ENCODE data around the gene ZNF280D.

The ZNF280D gene

DNA sequence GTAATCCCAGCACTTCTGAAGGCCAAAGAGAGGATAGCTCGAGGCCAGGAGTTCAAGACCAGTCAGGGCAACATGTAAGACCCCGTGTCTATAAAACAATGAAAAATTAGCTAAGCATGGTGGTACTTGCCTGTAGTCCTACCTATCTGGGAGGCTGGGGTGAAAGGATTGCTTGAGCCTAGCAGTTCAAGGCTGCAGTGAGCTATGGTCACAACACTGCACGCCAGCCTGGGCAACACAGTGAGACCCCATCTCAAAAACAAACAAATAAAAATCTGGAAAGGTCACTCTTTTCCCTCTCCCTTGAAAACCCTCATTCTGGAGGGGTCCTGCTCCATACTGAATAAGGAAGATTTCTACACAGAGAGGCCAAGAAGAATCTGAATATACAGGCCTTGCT lies 43.5 kb upstream of the ZNF280D start:
- DNase-seq (ENCODE audit: low read depth): no peak
- H3K4me3 ChIP-seq (ENCODE audit: low read depth, low read length): no peak overlapping the region

DNA sequence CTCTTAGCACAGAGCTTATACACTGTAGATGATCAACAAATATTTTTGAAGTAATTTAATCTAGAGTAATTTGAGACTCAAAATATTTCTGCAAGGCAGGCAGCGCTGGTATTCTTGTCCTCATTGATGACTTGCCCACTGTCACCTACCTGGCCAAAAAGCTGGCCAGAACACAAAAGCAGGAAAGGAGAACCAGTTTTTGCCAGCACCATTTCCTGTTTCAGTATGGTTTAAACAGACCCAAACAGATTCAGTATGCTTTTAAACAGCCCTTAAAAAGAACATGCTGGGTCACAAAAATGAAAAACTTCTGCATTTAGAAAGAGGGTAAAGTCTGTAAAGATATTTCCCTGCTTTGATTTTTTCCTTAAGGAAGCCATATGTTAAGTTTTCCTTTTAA lies 42.3 kb upstream of the ZNF280D start:
- TF ChIP-seq POLR2A (IDR thresholded peaks at IDR 0.05; ENCODE audit: extremely low read depth, insufficient read length) (no peak), MYC (IDR thresholded peaks at IDR 0.05; ENCODE audit: low read depth, low read length) (no peak)
- TF ChIP-seq, protein P1, sequence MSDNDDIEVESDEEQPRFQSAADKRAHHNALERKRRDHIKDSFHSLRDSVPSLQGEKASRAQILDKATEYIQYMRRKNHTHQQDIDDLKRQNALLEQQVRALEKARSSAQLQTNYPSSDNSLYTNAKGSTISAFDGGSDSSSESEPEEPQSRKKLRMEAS (IDR thresholded peaks at IDR 0.05; ENCODE audit: low read depth, low read length): no peak
- TF ChIP-seq, protein P2, sequence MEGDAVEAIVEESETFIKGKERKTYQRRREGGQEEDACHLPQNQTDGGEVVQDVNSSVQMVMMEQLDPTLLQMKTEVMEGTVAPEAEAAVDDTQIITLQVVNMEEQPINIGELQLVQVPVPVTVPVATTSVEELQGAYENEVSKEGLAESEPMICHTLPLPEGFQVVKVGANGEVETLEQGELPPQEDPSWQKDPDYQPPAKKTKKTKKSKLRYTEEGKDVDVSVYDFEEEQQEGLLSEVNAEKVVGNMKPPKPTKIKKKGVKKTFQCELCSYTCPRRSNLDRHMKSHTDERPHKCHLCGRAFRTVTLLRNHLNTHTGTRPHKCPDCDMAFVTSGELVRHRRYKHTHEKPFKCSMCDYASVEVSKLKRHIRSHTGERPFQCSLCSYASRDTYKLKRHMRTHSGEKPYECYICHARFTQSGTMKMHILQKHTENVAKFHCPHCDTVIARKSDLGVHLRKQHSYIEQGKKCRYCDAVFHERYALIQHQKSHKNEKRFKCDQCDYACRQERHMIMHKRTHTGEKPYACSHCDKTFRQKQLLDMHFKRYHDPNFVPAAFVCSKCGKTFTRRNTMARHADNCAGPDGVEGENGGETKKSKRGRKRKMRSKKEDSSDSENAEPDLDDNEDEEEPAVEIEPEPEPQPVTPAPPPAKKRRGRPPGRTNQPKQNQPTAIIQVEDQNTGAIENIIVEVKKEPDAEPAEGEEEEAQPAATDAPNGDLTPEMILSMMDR (IDR thresholded peaks at IDR 0.05; ENCODE audit: low read depth, low read length): no peak
- no peak overlapping the region for H3K4me3 ChIP-seq (ENCODE audit: low read depth, low read length)
- DNase-seq (ENCODE audit: low read depth): no peak

More for the DNA sequence above, 43.5 kb upstream of the ZNF280D start:
- TF ChIP-seq POLR2A (IDR thresholded peaks at IDR 0.05; ENCODE audit: extremely low read depth, insufficient read length) (no peak), MYC (IDR thresholded peaks at IDR 0.05; ENCODE audit: low read depth, low read length) (no peak)
- TF ChIP-seq, protein P2 (IDR thresholded peaks at IDR 0.05; ENCODE audit: low read depth, low read length): no peak
- TF ChIP-seq, protein P1 (IDR thresholded peaks at IDR 0.05; ENCODE audit: low read depth, low read length): no peak

DNA sequence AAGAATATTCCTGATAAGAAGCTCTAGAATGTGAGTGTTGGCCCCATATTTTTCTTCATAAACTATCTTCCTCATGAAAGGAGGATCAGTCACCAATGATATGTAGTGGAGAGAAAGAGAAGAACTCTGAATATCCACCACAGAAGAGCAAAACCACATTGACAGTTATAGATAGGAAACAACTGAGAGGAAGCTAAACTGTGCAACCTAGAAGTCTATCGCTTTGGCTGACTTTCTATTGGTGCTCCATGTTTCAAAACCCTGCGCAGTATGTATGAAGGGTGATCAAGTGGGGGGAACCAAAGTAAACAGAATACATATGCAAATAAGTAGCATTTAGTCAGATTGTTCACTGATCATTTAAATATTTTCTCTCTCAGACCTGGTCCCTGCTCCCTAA lies 41.0 kb upstream of the ZNF280D start:
- DNase-seq (ENCODE audit: low read depth): peak; percentile 2
- no peak overlapping the region for H3K4me3 ChIP-seq (ENCODE audit: low read depth, low read length)
- TF ChIP-seq, protein P2 (IDR thresholded peaks at IDR 0.05; ENCODE audit: low read depth, low read length): no peak
- TF ChIP-seq, protein P1 (IDR thresholded peaks at IDR 0.05; ENCODE audit: low read depth, low read length): no peak
- TF ChIP-seq MYC (IDR thresholded peaks at IDR 0.05; ENCODE audit: low read depth, low read length) (no peak; the same call in 1 of the 2 replicates), POLR2A (IDR thresholded peaks at IDR 0.05; ENCODE audit: extremely low read depth, insufficient read length) (no peak)

DNA sequence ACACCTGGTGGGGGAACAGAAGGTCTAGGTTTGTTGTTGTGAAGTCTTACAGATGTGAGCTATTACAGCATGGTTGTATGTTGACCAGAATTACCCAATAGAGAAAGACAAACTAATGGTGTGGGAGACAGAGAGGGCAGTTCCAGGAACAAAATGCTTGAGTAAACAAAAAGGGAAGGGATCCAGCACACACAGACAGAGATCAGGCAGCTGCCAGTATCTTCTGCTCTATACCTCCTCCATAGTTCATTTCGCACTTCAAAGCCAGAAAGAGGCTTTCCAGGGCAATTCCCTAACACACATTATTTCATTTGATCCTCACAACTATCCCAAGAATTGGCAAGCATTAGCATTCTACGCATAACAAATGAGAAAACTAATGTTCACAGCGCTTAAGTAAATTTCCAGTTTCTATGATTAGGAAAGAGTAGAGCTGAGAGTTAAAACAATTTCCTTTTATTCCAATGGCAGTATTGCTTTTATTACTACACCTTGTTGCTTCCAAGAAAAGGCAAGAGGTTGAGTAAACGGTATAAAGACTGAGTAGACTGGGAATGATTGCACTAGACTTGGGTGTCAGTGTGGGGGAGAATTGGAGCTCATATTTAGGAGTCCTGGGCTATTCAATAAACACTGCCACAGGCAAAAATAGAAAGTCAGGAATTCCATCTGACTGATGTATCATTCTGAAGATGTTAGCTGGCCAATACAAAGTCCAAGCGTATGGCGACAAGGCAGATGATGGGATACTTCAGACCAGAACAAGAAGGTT lies 39.7 kb upstream of the ZNF280D start:
- DNase-seq (ENCODE audit: low read depth): no peak
- TF ChIP-seq MYC (IDR thresholded peaks at IDR 0.05; ENCODE audit: low read depth, low read length): no peak
- TF ChIP-seq, protein P1 (IDR thresholded peaks at IDR 0.05; ENCODE audit: low read depth, low read length): no peak
- TF ChIP-seq, protein P2 (IDR thresholded peaks at IDR 0.05; ENCODE audit: low read depth, low read length): no peak
- no peak for TF ChIP-seq POLR2A (IDR thresholded peaks at IDR 0.05; ENCODE audit: extremely low read depth, insufficient read length)
- no peak overlapping the region for H3K4me3 ChIP-seq (ENCODE audit: low read depth, low read length)

DNA sequence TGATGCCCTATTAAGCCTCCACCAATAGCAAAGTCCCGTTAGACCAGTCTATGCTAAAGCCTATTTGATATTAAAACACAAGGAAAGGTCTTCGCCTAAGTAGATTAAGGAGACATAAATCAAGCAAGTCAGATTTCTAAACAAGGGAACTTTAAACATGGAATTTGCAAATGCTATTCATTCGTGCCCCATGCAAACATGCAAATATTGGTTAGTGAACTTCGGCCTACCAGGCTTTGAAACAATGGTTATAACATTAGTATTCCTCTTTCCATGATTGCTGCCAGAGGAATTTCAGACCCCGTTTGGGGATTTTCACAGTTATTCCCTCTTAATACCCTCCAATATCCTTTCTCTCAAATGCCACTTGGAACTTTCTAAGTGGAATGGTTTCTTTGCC lies 36.9 kb upstream of the ZNF280D start:
- DNase-seq (ENCODE audit: low read depth): no peak
- no peak overlapping the region for H3K4me3 ChIP-seq (ENCODE audit: low read depth, low read length)
- TF ChIP-seq MYC (IDR thresholded peaks at IDR 0.05; ENCODE audit: low read depth, low read length): no peak
- TF ChIP-seq POLR2A (IDR thresholded peaks at IDR 0.05; ENCODE audit: extremely low read depth, insufficient read length): no peak
- TF ChIP-seq, protein P2 (IDR thresholded peaks at IDR 0.05; ENCODE audit: low read depth, low read length): no peak
- TF ChIP-seq, protein P1 (IDR thresholded peaks at IDR 0.05; ENCODE audit: low read depth, low read length): no peak

Data from NB4 (cell line).